Fibroblast of skin of abdomen (primary cell): ENCODE measurements around the gene NUBP2. TPM values are rescaled to one million over a fixed set of nuclear protein-coding genes. Genes with fewer than 3 reads are reported as not detected.

ENCODE experiments used
- DNase-seq: peaks from one replicate; pipeline ENCODE4 v3.0.0-alpha.2; 2013
- polyA plus RNA-seq, 2 experiments: library from polyadenylated mRNA; unstranded; fragments of 120-200 nt; gene quantifications; one replicate each; pipeline ENCODE4 v1.2.1, GENCODE V29; 2013; ENCODE audit not compliant: insufficient read length in 2 of 2

The NUBP2 gene
- polyA plus RNA-seq (2013, experiment 1 of 2; ENCODE audit: insufficient read length) = 42.6 TPM
- polyA plus RNA-seq (2013, experiment 2 of 2; ENCODE audit: insufficient read length) = 47.0 TPM

DNA sequence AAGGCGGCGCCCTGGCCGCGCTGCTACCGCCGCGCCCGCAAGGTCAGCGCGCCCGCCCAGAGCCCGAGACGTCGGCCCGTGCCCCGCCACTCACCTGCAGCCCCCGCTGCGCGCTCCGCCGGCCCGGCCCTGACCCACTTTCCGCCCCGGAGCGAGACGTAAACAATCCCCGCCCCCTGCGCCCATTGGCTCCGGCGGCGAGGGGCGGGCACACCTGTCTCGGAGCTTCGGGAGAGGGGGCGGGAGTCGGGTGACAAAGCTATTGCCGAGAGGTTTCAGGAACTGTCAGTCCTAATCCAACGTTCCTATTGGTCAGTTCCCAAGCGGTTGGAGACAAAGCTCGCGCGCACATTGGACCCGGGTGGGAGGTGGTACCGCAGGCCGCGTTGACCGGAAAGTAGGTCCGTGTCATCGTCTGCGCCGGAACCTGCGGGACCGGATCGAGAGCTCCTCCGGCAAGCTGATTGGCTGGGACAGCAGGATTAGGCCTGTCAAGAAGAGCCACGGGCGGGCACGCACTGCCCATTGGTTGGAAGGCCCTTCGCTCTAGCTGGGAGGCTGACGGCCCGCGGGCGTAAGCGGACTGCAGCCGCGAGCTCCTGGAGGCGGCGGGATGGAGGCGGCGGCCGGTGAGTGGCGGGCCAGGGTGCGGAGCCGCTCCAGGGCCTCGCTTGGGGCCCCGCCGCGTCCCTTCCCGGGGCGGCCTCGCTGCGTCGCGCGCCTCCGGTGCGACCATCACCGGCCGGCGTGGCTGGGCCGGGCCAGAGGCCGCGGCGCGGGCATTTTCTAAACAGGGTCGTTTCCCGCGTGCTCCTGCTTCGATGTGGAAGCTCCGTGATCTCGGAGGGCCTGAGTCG lies at the start of gene NUBP2, which contains the start of gene SPSB3:
NUBP2 (plus strand) TSS at position 553 of the 857 bp plus-strand sequence; CDS start at position 614, 61 bp downstream.
SPSB3 (minus strand) TSS at position 164 of the 857 bp plus-strand sequence. CDS start 1,088 bp downstream, outside the sequence.
- peak; percentile 100 for DNase-seq

DNA sequence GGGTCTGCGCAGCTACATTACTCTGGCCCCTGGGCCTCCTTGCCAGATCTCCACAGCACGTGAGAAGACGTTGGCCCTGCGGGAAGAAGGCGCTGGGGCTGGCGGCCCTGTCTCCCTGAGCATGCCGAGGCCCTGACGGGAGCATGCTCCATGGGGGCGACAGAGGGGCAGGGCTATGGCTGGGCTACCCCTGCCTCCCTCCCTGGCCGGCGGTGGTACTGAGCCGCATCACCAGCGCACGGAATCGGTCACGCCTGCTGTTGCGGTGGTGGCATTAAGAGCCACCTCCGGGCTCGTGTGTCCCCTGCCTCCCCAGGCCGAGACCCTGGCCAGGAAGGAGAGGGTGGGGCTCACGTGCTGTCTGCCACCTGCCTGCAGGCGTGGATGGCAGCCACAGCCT lies 48.6 kb upstream of the NUBP2 start:
- DNase-seq = no peak

GRCh38 chr16:1734816-1735215 lies 47.9 kb upstream of the NUBP2 start:
- no peak for DNase-seq

GRCh38 chr16:1740234-1740633 lies 42.5 kb upstream of the NUBP2 start:
- no peak for DNase-seq

GRCh38 chr16:1740781-1741490 lies 41.8 kb upstream of the NUBP2 start:
- no peak for DNase-seq

DNA sequence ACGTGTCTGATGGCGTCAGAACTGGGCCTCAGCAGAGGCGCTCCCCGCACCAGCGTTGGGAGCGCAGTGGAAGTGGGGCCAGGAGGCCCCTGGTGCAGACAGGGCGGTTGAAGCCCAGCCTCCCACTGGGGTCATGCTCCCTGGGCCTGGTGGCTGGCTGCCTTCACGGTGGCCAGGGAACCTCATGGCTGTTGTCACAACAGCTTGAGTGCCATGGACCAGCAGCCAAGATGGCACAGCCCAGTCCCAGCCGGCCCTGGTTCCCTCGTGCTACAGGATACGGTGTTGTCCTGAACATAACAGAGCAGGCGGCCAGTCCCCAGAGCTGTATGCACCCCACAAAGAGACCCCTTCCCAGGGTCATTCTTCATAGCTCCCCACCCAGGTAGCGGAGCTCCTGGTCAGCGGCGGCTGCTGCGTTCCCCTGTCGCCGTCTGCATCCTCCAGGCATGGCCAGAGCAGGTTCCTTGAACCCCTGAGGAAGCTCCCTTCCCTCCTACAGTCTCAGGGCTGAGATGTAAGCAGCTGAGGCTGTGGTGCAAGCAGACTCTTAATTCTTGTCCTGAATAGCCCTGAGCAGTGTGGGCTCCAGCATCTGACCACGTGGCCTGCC lies 41.1 kb upstream of the NUBP2 start:
- DNase-seq = no peak

GRCh38 chr16:1743376-1744337 lies 39.1 kb upstream of the NUBP2 start:
- no peak for DNase-seq

DNA sequence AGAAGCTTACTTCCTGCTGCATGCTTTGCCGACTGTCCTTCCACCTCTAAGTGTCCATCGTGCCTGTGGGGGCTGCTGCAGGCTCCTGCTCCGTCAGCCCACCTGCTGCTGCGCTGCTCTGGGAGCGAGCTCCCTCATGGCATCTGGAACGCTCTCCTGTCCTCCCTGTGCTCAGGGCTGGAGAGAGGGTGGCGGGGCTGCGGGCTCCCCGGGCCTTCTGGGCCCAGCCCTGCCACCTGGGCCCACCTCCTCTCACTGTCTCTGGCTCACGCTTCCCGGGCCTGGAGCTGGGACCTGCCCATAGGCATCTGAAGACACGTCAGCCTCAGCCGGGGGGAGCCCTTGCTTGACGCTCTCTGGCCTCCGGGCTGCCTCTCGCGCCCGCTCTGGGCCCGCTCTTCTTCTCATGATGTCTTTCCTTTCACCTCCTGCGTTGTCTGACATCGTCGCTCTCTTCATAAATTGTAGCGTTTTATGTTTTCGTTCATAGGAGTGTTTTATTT lies 38.4 kb upstream of the NUBP2 start:
- no peak for DNase-seq

- peak; percentile 77 for DNase-seq
These were observed 37.4 kb upstream of the NUBP2 start for GRCh38 chr16:1745181-1745899.

GRCh38 chr16:1745900-1746692 lies 36.7 kb upstream of the NUBP2 start:
- peak; percentile 72 for DNase-seq

DNA sequence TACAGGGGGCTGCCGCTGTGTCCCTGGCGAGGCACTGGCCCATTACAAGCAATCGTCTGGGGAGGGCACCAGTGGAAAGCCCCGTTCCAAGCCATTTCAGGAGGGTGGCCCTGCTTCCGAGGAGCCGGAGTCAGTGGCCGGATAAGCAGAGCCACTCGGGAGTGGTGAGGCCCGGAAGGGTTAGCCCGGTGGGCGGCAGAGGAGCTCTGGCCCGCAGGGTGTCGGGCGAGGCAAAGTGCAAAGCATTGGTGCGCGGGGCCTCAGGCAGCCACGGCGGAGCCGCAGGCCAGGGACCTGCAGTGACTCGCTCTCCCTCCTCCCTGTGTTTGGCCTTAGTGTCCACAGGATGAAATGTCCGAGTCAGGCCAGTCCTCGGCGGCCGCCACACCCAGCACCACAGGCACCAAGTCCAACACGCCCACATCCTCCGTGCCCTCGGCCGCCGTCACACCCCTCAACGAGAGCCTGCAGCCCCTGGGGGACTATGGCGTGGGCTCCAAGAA lies 36.0 kb upstream of the NUBP2 start:
- DNase-seq = no peak

GRCh38 chr16:1747934-1748333 lies 34.8 kb upstream of the NUBP2 start:
- DNase-seq = no peak

DNA sequence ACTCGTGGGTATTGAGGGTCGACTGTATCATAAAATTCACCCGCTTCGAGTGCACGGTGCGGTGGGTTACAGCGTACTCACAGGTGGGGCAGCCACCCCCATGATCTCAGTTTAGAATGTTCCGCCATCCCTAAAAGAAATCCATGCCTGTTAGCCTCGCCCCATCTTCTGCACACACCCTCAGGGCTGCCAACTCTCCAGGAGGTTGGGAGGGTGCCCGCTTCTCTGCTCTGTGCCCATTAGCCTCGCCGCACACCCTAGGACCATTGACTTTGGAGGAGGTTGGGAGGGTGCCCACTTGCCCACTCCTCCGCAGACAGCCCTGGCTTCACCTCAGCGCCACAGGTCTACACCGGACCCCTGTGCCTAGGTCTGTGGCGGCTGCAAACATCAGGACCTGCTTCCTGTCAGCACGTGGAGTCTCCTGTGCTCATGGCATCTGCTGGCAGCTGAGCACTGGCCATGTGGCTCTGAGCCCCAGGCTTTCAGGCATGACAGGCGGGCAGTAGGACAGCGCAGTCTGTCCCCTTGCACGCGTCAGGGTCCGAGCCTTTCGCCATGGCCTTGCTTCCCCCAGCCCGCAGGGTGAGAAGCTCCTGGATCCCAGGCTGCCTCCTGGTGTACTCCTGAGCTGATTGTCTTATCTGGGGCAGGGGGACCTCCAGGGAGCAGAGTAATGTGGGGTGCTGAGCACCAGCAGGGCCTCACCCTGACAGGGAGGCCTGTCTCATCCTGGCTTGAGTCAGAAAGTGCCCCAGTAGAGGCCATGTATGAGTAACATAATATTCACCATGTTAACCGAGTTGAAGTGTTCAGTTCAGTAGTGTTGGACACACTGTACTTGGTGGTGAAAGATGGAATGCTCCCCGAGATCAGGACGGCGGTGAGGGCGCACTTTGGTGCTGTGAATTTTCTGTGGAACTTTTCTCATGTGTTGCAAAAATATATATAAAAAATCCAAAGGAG lies 33.3 kb upstream of the NUBP2 start:
- DNase-seq = no peak

DNA sequence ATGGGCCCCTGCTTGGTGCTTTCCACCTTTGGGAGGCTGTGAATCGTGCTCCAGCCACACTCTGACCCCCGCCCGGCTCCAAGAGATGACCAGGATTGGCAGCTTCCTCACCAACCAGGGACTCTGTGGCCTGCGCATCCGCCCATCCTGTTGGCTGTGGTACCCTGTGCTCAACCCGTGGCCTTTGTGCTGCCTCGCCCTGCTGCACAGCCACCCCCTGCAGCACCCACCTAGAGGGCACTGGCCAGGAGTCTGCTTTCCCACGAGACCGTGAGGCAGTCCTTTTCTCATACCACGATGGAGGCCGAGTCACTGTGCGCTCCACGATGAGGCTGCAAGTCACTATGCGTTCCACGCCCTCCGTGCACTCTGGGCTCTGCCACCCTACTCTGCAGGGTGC lies 30.8 kb upstream of the NUBP2 start:
- DNase-seq = no peak

- no peak for DNase-seq
These were observed 29.9 kb upstream of the NUBP2 start for GRCh38 chr16:1752853-1753252.

- no peak for DNase-seq
These were observed 28.6 kb upstream of the NUBP2 start for GRCh38 chr16:1754204-1754603.

DNA sequence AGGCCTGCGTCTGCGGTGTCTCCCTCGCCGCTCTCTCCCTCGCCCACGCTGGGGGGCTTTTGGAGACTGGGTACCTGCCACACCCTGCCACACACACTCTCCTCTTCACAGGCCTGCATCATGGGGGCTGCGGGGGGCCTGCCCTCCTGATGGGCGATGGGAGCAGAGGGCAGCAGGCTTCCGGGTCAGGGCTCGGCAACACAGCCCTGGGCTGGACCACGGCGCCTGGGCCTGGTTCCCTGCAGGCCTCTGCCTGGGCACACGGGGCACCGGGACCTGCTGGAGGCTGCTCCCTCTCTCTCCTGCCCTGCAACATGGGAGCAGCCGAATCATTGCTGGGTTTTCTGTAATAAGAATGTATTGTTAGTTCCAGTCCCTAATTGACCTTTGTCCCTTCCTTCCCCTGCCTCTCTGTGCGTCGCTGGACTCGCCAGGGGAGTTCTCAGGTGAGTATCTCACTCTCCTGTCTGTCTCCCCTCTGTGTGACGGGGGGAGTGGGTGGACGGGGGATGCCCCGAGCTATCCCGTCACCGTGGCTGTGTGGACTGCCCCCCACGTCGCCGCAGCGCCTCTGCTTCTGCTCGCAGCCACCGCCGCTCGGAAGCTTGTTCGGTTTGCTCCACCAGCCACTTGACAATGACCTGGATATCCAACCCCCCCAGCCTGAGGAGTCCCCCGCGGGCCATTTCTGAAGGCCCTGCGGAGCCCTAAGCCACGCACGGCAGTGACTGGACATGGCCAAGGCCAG lies 24.9 kb upstream of the NUBP2 start:
- no peak for DNase-seq

GRCh38 chr16:1758923-1759322 lies 23.8 kb upstream of the NUBP2 start:
- DNase-seq = no peak
